Fibroblast of peridontal ligament (primary cell): ENCODE data around the gene EMC8.

ENCODE experiments used
- DNase-seq: peaks from one replicate; pipeline ENCODE4 v3.0.0-alpha.2; 2010; ENCODE audit errors: extremely low read depth

EMC8 gene

DNA sequence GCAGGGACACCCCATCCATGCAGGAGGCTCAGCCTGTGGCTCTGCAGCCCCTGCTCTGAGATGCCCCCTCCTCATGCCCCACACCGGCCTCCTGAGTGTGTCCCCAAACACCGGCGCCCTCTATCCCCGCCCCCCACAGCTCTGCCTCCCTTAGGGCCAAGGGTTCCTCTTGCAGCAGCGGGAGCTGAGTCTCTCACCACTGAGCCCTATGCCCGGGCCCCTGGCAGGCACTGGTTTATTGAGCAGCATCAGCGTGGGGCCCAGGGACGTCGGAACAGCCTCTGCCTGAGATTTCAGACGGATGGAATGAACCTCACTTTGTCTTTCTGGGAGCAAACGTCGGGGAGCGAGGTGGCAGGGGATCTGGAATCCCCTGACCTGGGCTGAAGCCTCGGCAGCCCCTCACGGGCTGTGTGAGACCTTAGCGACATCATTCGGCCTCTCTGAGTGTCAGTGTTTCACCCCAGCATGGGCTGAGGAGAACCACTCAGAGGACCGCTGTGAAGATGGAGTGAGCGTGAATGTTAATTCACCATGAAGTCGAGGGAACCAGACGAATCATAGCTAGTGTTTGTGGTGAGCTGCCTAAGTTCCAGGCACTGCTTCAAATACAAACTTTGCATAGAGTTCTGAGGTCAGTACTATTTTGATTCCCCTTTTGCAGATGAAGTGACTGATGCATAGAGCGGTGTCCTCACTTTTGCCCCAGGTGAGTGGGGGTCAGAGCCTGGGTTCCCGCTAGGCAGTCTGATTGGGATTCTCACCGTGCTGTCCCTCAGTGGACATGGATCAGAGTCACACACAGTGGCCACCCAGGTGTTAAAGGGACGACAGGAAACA is 43.2 kb downstream of the EMC8 start:
- peak; percentile 54 for DNase-seq

DNA sequence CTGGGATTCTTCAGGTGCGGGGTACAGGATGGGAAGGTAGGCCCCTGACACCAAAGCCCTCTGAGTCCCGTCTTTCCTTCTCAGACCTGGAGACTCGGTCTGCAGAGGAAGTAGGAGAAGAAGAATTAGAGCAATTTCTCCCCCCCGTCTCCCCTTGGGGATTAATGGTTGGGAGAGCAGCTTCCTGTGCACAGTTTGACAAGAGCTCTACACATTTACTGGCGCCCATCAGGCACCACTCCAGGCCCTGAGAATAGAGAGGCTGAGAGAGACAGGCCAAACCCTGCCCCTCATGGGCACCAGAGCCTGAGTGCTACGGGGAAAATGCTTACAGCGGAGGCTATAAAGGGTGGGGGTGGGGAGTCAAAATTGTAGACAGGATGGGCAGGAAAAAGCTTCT is 44.9 kb downstream of the EMC8 start:
- DNase-seq, result no peak

- no peak for DNase-seq
Measured at GRCh38 chr16:85753976-85754375, 45.4 kb downstream of the EMC8 start.

GRCh38 chr16:85753559-85753958 is 45.8 kb downstream of the EMC8 start:
- DNase-seq, result no peak

- no peak for DNase-seq
Measured at GRCh38 chr16:85752511-85753420, 46.6 kb downstream of the EMC8 start.

- no peak for DNase-seq
Measured at GRCh38 chr16:85751698-85752501, 47.4 kb downstream of the EMC8 start.

DNA sequence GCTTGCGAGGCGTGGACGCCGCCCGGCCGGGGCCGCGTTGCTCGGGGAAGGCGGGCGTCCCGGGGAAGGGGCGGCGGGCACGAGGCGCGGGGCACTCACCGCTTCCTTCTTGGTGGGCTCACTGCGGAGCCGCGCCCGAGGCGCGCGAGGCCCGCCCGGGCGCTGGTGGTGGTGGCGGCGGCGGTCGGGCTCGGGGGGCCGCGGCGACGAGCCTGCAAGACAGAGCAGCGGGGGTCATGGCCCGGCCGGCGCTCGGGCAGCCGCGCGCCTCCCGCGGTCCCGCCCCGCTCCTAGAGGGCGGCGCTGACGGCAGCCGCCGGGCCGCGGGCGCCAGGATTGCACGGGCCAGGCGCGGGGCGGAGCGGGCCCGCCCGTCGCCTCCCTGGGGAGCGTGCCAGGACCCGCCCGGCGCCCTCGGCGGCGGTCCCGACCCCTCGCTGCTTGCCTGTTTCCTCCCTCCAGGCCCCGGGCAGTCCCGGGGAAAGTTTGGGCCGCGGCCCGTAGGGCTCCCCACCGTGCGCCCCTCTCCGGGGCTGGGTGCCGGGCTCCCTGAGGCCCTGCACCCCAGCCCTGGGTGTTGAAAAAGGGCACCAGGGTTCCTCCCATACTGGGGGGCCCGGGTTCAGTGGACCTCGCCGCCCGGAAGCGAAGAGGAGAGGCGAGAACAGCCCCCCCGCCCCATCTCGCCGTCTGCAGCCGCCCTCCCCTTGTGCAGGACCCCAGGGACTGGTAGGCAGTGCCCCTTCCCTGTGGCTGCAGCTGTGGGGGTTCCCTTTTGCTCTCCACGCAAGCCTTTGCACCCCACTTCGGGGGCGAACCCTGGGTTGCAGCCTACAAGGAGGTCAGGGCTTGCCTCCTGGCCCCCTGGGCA is 48.3 kb downstream of the EMC8 start, which contains the start of gene C16orf74:
TSS of gene C16orf74 (minus strand) at position 270 of the 871 bp plus-strand sequence. CDS start 15,879 bp downstream, outside the sequence.
- DNase-seq, result no peak

GRCh38 chr16:85750146-85750826 is 49.1 kb downstream of the EMC8 start:
- DNase-seq, result no peak

GRCh38 chr16:85749771-85750145 is 49.6 kb downstream of the EMC8 start:
- no peak for DNase-seq

GRCh38 chr16:85746460-85747215 is 52.7 kb downstream of the EMC8 start:
- peak; percentile 25 for DNase-seq

DNA sequence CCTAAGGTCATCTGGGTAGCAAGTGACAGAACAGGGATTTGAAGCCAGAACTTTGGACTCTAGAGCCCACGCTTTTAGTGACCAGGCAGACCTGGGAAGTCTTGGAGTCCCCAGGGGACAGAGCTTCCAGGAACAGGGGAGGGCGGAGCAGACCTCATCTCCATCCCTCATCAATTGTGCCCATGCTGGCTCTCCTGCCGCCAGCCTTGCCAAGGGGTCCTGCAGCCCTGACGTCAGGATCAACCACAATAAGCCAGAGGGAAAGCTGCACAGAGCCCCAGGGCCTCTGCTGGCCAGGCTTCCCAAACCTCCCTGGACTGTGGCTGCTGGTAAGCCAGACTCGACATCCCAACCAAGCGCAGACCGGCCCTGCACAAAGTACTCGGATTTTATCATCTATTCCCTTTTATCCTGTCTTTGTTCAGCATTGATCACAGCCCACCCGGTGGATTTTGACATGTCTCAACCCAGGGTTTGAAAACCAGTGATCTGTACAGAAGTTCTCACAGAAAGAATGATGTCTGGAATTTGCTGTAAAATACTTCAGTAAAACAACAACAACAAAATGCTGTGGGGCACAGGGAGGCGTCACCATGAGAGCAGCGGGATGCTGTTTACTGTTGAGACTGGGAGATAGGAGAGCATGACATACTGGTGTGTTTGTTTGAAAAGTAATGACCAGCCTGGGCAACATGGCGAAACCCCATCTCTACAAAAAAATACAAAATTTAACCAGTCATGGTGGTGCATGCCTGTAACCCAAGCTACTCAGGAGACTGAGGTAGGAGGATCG is 60.2 kb downstream of the EMC8 start:
- no peak for DNase-seq

DNA sequence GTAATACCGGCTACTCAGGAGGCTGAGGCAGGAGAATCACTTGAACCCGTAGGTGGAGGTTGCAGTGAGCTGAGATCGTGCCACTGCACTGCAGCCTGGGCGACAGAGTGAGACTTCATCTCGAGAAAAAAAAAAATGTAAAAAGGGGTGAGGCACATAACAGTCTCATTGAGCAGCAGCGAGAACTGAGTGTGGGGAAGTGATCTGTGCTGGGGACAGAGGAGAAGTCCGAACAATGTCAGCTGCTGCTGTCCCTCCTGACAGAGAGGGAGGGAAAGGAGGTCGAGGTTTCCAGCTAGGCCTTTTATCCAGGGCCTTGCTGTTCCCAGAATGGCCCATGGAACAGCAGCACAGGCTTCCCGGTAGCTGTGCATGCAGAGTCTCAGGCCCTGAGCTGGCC is 62.4 kb downstream of the EMC8 start:
- no peak for DNase-seq

- no peak for DNase-seq
Measured at GRCh38 chr16:85735946-85736345, 63.4 kb downstream of the EMC8 start.

DNA sequence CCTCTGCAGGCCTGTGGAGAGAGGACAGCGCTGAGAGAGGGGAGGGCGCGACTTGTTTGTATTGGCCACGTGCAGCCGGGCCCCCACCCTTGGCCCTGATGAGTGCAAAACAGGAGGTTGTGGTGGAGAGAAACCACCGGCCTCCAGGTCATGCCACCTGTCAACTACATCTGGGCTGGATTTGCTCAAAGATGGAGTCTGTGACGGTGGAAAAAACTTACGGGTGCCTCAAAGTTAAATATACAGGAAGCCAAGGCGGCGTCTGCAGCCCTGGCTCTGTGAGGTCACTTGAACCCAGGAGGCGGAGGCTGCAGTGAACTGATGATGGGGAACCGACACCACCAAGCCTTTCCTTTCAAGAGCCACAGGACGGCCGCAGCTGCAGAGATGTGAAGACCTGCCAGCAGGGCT is 64.1 kb downstream of the EMC8 start:
- no peak for DNase-seq

DNA sequence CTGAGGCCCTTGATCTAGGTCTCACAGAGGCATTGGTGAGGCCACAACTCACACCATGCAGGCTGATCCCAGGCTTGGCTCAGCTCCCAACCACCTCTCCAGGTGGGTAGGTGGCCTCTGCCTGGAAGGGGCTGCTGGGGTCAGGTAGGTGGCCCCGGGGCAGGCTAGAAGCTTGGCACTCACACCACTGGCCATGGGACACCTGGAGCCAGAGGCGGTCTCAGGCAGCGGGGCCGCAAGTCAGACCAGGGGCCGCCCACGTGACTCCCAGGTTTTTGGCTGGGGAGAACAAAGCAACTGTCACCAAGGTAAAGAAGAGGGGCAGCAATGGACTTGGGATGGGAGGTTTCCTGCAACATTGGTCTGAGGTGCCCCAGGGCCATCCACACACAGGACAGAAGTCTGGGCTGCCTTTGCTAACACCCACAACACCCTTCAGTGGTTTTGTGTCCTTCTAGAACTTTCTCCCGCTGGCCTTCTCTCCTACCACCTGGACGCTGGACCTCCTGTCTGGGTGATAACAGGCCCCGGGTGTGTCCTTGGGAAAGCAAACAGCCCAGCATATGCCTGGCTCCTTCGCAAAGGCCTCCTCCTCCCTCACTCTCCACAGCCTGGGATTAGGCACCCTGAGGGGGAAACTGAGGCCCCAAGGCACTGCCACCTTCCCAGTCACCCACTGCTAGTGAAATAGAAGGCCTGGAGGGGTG is 64.9 kb downstream of the EMC8 start:
- no peak for DNase-seq

DNA sequence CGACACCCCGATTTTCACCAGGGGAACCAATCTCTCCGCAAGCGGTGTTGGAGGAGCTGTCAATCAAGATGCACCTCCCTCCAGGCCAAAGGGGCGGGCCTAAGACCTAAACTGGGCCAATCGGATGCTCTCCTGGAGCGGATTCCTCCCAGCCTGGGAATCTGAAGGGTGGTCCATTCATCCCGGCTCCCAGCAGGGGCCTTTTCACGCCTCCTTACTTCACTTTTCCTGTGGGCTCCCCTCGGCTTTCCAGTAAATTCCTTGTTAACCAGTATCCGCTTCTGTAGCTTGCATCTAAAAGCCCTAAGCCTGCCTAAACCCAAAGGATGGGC is 65.5 kb downstream of the EMC8 start:
- DNase-seq, result no peak

DNA sequence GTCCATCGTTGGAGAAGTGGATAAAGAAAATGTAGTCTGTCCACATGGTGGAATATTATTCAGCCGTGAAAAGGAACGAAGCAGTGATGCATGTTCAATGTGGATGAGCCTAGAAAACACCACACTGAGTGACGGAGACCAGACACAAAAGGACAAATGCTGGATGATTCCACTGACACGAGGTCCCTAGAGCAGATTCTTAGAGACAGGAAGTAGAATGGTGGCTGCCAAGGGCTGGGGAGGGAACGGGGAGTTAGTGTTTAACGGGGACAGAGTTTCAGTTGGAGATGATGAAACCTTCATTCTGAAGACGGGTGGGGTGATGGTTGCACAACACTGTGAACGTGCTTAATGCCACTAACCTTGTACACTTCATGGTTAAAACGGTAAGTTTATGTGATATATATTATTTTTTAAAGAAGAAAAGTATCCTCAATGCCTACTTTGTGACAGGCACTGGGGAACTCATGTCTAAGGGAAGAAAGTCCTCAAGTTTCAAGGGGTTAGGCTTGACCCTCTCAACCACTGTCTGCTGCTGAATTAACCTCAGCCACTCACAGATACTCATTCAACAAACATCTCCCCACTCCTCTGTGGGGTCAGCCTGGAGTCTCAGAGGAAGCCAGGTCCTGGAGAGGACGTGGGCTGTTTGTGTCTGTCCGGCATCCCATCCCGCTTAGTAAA is 66.0 kb downstream of the EMC8 start:
- no peak for DNase-seq

DNA sequence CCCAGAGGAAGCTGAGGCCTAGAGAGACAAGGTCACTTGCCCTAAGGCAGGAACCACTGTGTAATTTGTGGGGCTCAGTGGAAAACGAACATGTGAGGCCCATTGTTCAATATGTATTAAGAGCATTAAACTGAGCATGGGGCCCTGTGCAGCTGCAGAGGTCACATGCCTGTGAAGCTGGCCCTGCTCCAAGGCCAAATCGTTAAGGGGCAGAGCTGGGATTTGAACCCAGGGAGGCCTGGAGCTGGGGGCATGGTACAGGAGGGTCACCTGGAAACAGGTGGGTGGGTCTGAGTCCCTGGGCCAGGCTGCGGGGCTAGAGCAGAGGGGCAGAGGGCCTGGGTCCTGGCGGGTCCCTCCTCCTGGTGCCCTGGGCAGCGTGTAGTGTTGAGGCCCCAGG is 68.2 kb downstream of the EMC8 start:
- DNase-seq, result no peak
